OCI-LY1 (cell line): ENCODE results near the gene CTNNA2.

Experiments used
- H2AFZ ChIP-seq: fragments of 200-600 bp; sonication (generic), shearing (Covaris generic); 2 replicates; pipeline ENCODE4 v1.6.0; 2014; ENCODE audit warnings: antibody characterized with exemption, mild to moderate bottlenecking, low read length
- H3F3A ChIP-seq: fragments of 200-600 bp; sonication (generic), shearing (Covaris generic); 2 replicates; pipeline ENCODE4 v1.6.0; 2014; ENCODE audit warnings: mild to moderate bottlenecking, antibody characterized with exemption, low read length, moderate library complexity; ENCODE audit not compliant: insufficient read depth
- H3K27ac ChIP-seq: fragments of 200-600 bp; sonication (generic); 2 replicates; pipeline ENCODE4 v1.5.1; 2014; ENCODE audit warnings: low read length, mixed run types, mild to moderate bottlenecking, low read depth; ENCODE audit not compliant: poor library complexity, severe bottlenecking
- H3K27me3 ChIP-seq: fragments of 200-600 bp; sonication (generic); 2 replicates; pipeline ENCODE4 v1.6.0; 2014; ENCODE audit warnings: antibody characterized with exemption, mild to moderate bottlenecking, low read length, moderate library complexity; ENCODE audit not compliant: insufficient read depth
- H3K36me3 ChIP-seq: fragments of 200-600 bp; sonication (generic); 2 replicates; pipeline ENCODE4 v1.6.1; 2014; ENCODE audit warnings: mild to moderate bottlenecking, antibody characterized with exemption, low read length, moderate library complexity, mixed read lengths; ENCODE audit not compliant: insufficient read depth
- H3K4me1 ChIP-seq: fragments of 200-600 bp; sonication (generic); 2 replicates; pipeline ENCODE4 v1.5.1; 2014; ENCODE audit warnings: mild to moderate bottlenecking, low read length, moderate library complexity; ENCODE audit not compliant: insufficient read depth, severe bottlenecking
- H3K4me2 ChIP-seq: fragments of 200-600 bp; sonication (generic), shearing (Covaris generic); 2 replicates; pipeline ENCODE4 v1.6.1; 2014; ENCODE audit warnings: low read length
- H3K4me3 ChIP-seq: fragments of 200-600 bp; sonication (generic); 2 replicates; pipeline ENCODE4 v1.5.1; 2014; ENCODE audit warnings: low read length, low read depth, mild to moderate bottlenecking, mixed read lengths; ENCODE audit not compliant: poor library complexity, severe bottlenecking
- H3K79me2 ChIP-seq: fragments of 200-600 bp; shearing (Covaris generic); 2 replicates; pipeline ENCODE4 v1.6.1; 2016; ENCODE audit warnings: mixed run types, low read length, mixed read lengths; ENCODE audit not compliant: insufficient read depth
- H3K9ac ChIP-seq: fragments of 200-600 bp; sonication (generic), shearing (Covaris generic); 2 replicates; pipeline ENCODE4 v1.6.1; 2014; ENCODE audit warnings: mild to moderate bottlenecking, low read length, mixed read lengths
- H3K9me2 ChIP-seq: fragments of 200-600 bp; sonication (generic), shearing (Covaris generic); 2 replicates; pipeline ENCODE4 v1.6.1; 2014; ENCODE audit warnings: low read depth, mild to moderate bottlenecking, low read length, mixed read lengths
- H3K9me3 ChIP-seq: fragments of 200-600 bp; shearing (Covaris generic); 2 replicates; pipeline ENCODE4 v1.6.1; 2014; ENCODE audit warnings: low read length, mixed read lengths
- H4K20me1 ChIP-seq: fragments of 200-600 bp; sonication (generic), shearing (Covaris generic); 2 replicates; pipeline ENCODE4 v1.6.0; 2016; ENCODE audit warnings: mild to moderate bottlenecking, low read length; ENCODE audit not compliant: insufficient read depth
- EZH2 ChIP-seq: fragments of 200-600 bp; sonication (generic), shearing (Covaris generic); IDR thresholded peaks from 2 replicates; pipeline ENCODE4 v1.8.0; 2017; ENCODE audit warnings: borderline replicate concordance, mixed run types, mild to moderate bottlenecking, antibody characterized with exemption, low read length, moderate library complexity, mixed read lengths
- TF ChIP-seq, protein P1 (sequence below): fragments of 200-600 bp; sonication (generic), shearing (Covaris generic); IDR thresholded peaks from 2 replicates; pipeline ENCODE4 v1.5.1; 2017; ENCODE audit warnings: mild to moderate bottlenecking, antibody characterized with exemption, low read length, moderate library complexity, mixed read lengths

The CTNNA2 gene

DNA sequence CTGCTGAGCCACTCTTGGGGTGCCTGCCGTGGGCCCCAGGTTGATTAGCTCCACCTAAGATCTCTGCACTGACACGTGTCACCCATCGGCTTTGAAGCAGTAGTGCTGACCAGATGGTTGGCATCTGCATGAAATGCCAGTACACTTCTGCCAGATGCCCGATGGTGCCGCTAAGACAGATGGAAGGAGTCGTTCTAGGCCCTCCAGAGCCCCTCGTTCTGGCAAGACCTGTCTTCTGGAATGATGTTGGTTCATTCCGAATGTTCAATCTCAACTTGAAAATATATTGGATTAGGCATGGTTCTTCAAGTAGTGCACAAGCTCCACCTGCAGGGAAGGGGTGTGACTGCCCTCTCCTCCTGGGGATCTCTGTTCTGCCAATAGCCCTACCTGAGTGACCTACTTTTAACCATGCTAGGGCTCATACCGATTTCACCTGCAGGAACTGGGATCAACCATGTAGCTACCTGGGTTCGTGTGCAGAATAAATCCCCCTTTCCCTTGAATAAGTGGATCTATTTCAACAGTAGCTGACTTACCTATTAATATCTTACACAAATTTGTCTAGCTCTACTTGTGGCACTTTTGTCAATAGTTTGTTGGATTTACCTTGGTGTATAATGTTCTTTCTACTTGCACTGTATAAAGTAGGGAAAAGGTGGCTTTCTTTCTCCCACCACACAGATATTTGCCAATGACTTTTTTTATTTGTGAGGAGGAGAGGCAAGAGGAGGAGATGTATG, 342.6 kb downstream of the CTNNA2 start:
- H3K4me1 ChIP-seq, result no peaks in the 10 kb centered on the region
- no peak overlapping the region for H3K27ac ChIP-seq
- H3K9me2 ChIP-seq, result no peaks in the 10 kb centered on the region
- no peaks in the 10 kb centered on the region for H3K79me2 ChIP-seq
- no peak for TF ChIP-seq EZH2
- TF ChIP-seq, protein P1, sequence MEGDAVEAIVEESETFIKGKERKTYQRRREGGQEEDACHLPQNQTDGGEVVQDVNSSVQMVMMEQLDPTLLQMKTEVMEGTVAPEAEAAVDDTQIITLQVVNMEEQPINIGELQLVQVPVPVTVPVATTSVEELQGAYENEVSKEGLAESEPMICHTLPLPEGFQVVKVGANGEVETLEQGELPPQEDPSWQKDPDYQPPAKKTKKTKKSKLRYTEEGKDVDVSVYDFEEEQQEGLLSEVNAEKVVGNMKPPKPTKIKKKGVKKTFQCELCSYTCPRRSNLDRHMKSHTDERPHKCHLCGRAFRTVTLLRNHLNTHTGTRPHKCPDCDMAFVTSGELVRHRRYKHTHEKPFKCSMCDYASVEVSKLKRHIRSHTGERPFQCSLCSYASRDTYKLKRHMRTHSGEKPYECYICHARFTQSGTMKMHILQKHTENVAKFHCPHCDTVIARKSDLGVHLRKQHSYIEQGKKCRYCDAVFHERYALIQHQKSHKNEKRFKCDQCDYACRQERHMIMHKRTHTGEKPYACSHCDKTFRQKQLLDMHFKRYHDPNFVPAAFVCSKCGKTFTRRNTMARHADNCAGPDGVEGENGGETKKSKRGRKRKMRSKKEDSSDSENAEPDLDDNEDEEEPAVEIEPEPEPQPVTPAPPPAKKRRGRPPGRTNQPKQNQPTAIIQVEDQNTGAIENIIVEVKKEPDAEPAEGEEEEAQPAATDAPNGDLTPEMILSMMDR, result peak; percentile 17; the same call in 1 of the 2 replicates
- H3K27me3 ChIP-seq, result no peaks in the 10 kb centered on the region
- H2AFZ ChIP-seq, result no peak overlapping the region
- H4K20me1 ChIP-seq, result no peaks in the 10 kb centered on the region
- no peak overlapping the region for H3K4me3 ChIP-seq
- H3K9me3 ChIP-seq, result no peaks in the 10 kb centered on the region
- H3K36me3 ChIP-seq, result no peaks in the 10 kb centered on the region
- no peaks in the 10 kb centered on the region for H3F3A ChIP-seq
- no peak overlapping the region for H3K4me2 ChIP-seq
- no peak overlapping the region for H3K9ac ChIP-seq

DNA sequence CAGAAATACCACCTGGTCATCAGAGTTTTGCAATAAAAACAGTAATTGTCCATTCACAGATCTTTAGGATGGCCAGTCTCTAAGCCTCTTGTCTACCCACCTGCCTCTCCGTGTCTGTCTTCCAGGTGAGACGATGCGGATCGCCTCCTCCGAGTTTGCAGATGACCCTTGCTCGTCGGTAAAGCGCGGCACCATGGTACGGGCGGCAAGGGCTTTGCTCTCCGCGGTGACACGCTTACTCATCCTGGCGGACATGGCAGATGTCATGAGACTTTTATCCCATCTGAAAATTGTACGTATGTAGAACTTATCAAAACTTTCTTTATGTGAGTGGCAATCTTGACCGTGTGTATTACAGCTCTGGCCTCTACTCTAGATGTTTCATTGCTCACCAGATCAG, 345.0 kb downstream of the CTNNA2 start:
- Histone ChIP-seq H3K4me1 (no peaks in the 10 kb centered on the region), H3K9me2 (no peaks in the 10 kb centered on the region), H3K79me2 (no peaks in the 10 kb centered on the region), H3K9ac (no peak overlapping the region), H3K36me3 (no peaks in the 10 kb centered on the region), H2AFZ (no peak overlapping the region), H3K27ac (no peak overlapping the region), H4K20me1 (no peaks in the 10 kb centered on the region), H3F3A (no peaks in the 10 kb centered on the region), H3K4me2 (no peak overlapping the region), H3K27me3 (no peaks in the 10 kb centered on the region), H3K4me3 (no peak overlapping the region), H3K9me3 (no peaks in the 10 kb centered on the region)
- TF ChIP-seq, protein P1, result no peak
- TF ChIP-seq EZH2, result no peak

- H3K9me3 ChIP-seq, result no peaks in the 10 kb centered on the region
- H3K9me2 ChIP-seq, result no peaks in the 10 kb centered on the region
- H4K20me1 ChIP-seq, result no peaks in the 10 kb centered on the region
- no peaks in the 10 kb centered on the region for H3K79me2 ChIP-seq
- H3K27me3 ChIP-seq, result no peaks in the 10 kb centered on the region
- no peak for TF ChIP-seq EZH2
- TF ChIP-seq, protein P1, result peak; percentile 52
- H3K9ac ChIP-seq, result no peak overlapping the region
- H3K4me2 ChIP-seq, result no peak overlapping the region
- no peak overlapping the region for H3K27ac ChIP-seq
- H3K4me1 ChIP-seq, result no peaks in the 10 kb centered on the region
- H3K4me3 ChIP-seq, result no peak overlapping the region
- H3F3A ChIP-seq, result no peaks in the 10 kb centered on the region
- H2AFZ ChIP-seq, result no peak overlapping the region
- no peaks in the 10 kb centered on the region for H3K36me3 ChIP-seq
Observed at GRCh38 chr2:79860228-79861058, 347.6 kb downstream of the CTNNA2 start.
